COLO668 (cell line): ENCODE measurements around the gene STYXL1.
"Not testable (repeated sequence)": the region's sequence is repeated elsewhere in the genome, so short reads cannot be mapped to it uniquely, and the experiment has no call there.

Experiments used
- DNase-seq: peaks from one replicate; lab custom pipeline; 2025; ENCODE audit not compliant: unreplicated experiment; lab: John Stamatoyannopoulos, UW

The STYXL1 gene

GRCh38 chr7:76066716-76067503 is 19.1 kb upstream of the STYXL1 start:
- no peak for DNase-seq

- no peak for DNase-seq
Observed at GRCh38 chr7:76065016-76065612, 17.3 kb upstream of the STYXL1 start.

- DNase-seq: no peak
Observed at GRCh38 chr7:76064208-76064970, 16.6 kb upstream of the STYXL1 start.

GRCh38 chr7:76063525-76063924 is 15.7 kb upstream of the STYXL1 start:
- DNase-seq: peak; percentile 74

GRCh38 chr7:76063114-76063513 is 15.3 kb upstream of the STYXL1 start:
- no peak for DNase-seq

- DNase-seq: no peak
Observed at GRCh38 chr7:76062254-76062653, 14.5 kb upstream of the STYXL1 start.

GRCh38 chr7:76060842-76061241 is 13.0 kb upstream of the STYXL1 start:
- no peak for DNase-seq

- not testable (repeated sequence) for DNase-seq
Observed at GRCh38 chr7:76058745-76059144, 10.9 kb upstream of the STYXL1 start.

- DNase-seq: no peak
Observed at GRCh38 chr7:76057813-76058145, 10.0 kb upstream of the STYXL1 start.

- no peak for DNase-seq
Observed at GRCh38 chr7:76057103-76057812, 9.5 kb upstream of the STYXL1 start.

GRCh38 chr7:76056241-76056640 is 8.4 kb upstream of the STYXL1 start:
- DNase-seq: no peak

- peak; percentile 39 for DNase-seq
Observed at GRCh38 chr7:76054123-76055120, 6.6 kb upstream of the STYXL1 start.

- no peak for DNase-seq
Observed at GRCh38 chr7:76053461-76053860, 5.7 kb upstream of the STYXL1 start.

GRCh38 chr7:76052681-76053080 is 4.9 kb upstream of the STYXL1 start:
- DNase-seq: not testable (repeated sequence)

- DNase-seq: no peak
Observed at GRCh38 chr7:76051840-76052239, 4.0 kb upstream of the STYXL1 start.

GRCh38 chr7:76050545-76050944 is 2.7 kb upstream of the STYXL1 start:
- no peak for DNase-seq

GRCh38 chr7:76049295-76049694 is 1.5 kb upstream of the STYXL1 start:
- peak; percentile 36 for DNase-seq

GRCh38 chr7:76048668-76048988 is 828 bp upstream of the STYXL1 start:
- DNase-seq: peak; percentile 32

GRCh38 chr7:76047305-76047810 is 442 bp downstream of the STYXL1 start:
- no peak for DNase-seq

- no peak for DNase-seq
Observed at GRCh38 chr7:76044375-76044865, 3.4 kb downstream of the STYXL1 start.
